Sigmoid colon (tissue), 7 donors: ENCODE results near the gene OR51I1. TPM values are rescaled to one million over a fixed set of nuclear protein-coding genes. Genes with fewer than 3 reads are reported as not detected.

ENCODE experiments used
- DNase-seq: peaks from one replicate; pipeline ENCODE4 v3.0.0-alpha.2; 2019
- H3K27ac ChIP-seq, 4 donors: fragments of 200-600 bp; sonication (generic); one replicate each; pipeline ENCODE4 v1.5.1; 2016 to 2019; ENCODE audit warnings: mild to moderate bottlenecking in 1 of 4
- H3K27me3 ChIP-seq, 3 donors: fragments of 200-600 bp; sonication (generic); one replicate each; pipeline ENCODE4 v1.5.1; 2019; ENCODE audit warnings: mild to moderate bottlenecking in 1 of 3
- H3K36me3 ChIP-seq, 4 donors: fragments of 200-600 bp; sonication (generic); one replicate each; pipeline ENCODE4 v1.5.1; 2016 to 2019
- H3K4me1 ChIP-seq, 4 donors: fragments of 200-600 bp; sonication (generic); one replicate each; pipeline ENCODE4 v1.5.1; 2017 to 2019
- H3K4me3 ChIP-seq, 4 donors: fragments of 200-600 bp; sonication (generic); one replicate each; pipeline ENCODE4 v1.5.1; 2017 to 2019; ENCODE audit warnings: mild to moderate bottlenecking in 2 of 4, moderate library complexity in 1 of 4
- H3K9me3 ChIP-seq, 4 donors: fragments of 200-600 bp in 3 of 4; sonication (generic) in 3 of 4; one replicate each; pipeline versions ENCODE4 v1.5.1 to v1.6.1; 2013 to 2019
- CTCF ChIP-seq, 4 experiments: fragments of 450-650 bp in 3 of 4; fragments of 200-600 bp in 1 of 4; IDR thresholded peaks; one replicate each; pipeline ENCODE4 v1.5.1; 2016 to 2019; ENCODE audit warnings: antibody characterized with exemption in 4 of 4, mild to moderate bottlenecking in 3 of 4, moderate library complexity in 2 of 4
- EP300 ChIP-seq, 4 donors: sonication (generic); formaldehyde crosslinking; IDR thresholded peaks; one replicate each; pipeline ENCODE4 v1.6.1; 2017; ENCODE audit warnings: antibody characterized with exemption in 4 of 4
- POLR2A ChIP-seq, 2 donors: fragments of 450-650 bp; IDR thresholded peaks; one replicate each; pipeline ENCODE4 v1.6.1; 2016; ENCODE audit warnings: antibody characterized with exemption in 2 of 2, mild to moderate bottlenecking in 2 of 2, moderate library complexity in 2 of 2
- POLR2AphosphoS5 ChIP-seq, 4 donors: sonication (generic); formaldehyde crosslinking; IDR thresholded peaks; one replicate each; pipeline ENCODE4 v1.6.1; 2017; ENCODE audit warnings: antibody characterized with exemption in 4 of 4
- WGBS, 2 donors: extraction: QIAGEN DNeasy Blood & Tissue Kit; methylation state at CpG; one replicate each; pipeline ENCODE4 v1.1.7; 2013; 5-methylcytosine and 5-hydroxymethylcytosine counted together
- intact Hi-C: fragments of 100-400 bp; cut with DNase I; formaldehyde crosslinking; loops from one replicate; pipeline ENCODE4 v1.15.1; 2023
- polyA plus RNA-seq, 3 donors: library from polyadenylated mRNA; stranded (reverse); fragments of 200-250 nt; gene quantifications; one replicate each; pipeline ENCODE4 v1.2.3, GENCODE V29; 2013
- total RNA-seq, 4 donors: library from RNA; depleted of rRNA; stranded (reverse); fragments of >200 nt; gene quantifications; one replicate each; pipeline ENCODE4 v1.1.0, GENCODE V29; 2016
- donor health status: healthy with polysubstance abuse.
- donor health status: Bipolar disorder and iron deficiency.
- donor health status: healthy.

Gene OR51I1
- total and polyA plus RNA-seq, 7 donors: 2.2 TPM; not detected in 6

GRCh38 chr11:5423131-5423530 is 18.2 kb downstream of the OR51I1 start:
- intact Hi-C loops: no loop called here
- Histone ChIP-seq H3K4me1 (no peaks in the 10 kb centered on the region), H3K4me3 (no peak overlapping the region), H3K9me3 (no peaks in the 10 kb centered on the region), H3K27ac (no peak overlapping the region), H3K27me3 (no peaks in the 10 kb centered on the region), H3K36me3 (no peaks in the 10 kb centered on the region)
- WGBS, 2 donors: 40 to 77% methylated on average over 3 of the region's 3 CpGs
- DNase-seq: no peak
- TF ChIP-seq POLR2A (IDR thresholded peaks at IDR 0.05): no peak
- TF ChIP-seq CTCF (IDR thresholded peaks at IDR 0.05): no peak
- no peak for TF ChIP-seq EP300 (IDR thresholded peaks at IDR 0.05)
- no peak for TF ChIP-seq POLR2AphosphoS5 (IDR thresholded peaks at IDR 0.05)

- TF ChIP-seq CTCF (IDR thresholded peaks at IDR 0.05) (no peak), POLR2A (IDR thresholded peaks at IDR 0.05) (no peak), POLR2AphosphoS5 (IDR thresholded peaks at IDR 0.05) (no peak), EP300 (IDR thresholded peaks at IDR 0.05) (no peak)
- 92 to 93% methylated on average over 1 of the region's 1 CpG for WGBS, 2 donors
- no peaks in the 10 kb centered on the region for H3K9me3 ChIP-seq
Observed at GRCh38 chr11:5421811-5422210, 19.5 kb downstream of the OR51I1 start, which contains the start of gene OR51Q1. OR51Q1 (plus strand) TSS chr11:5422111; CDS start chr11:5422201, 90 bp downstream.

GRCh38 chr11:5420993-5421392 is 20.3 kb downstream of the OR51I1 start:
- Histone ChIP-seq H3K9me3 (no peaks in the 10 kb centered on the region), H3K4me3 (no peak overlapping the region), H3K4me1 (no peaks in the 10 kb centered on the region), H3K27ac (no peak overlapping the region), H3K36me3 (no peaks in the 10 kb centered on the region), H3K27me3 (no peaks in the 10 kb centered on the region)
- WGBS, 2 donors: 58 to 70% methylated on average over 5 of the region's 5 CpGs
- TF ChIP-seq CTCF (IDR thresholded peaks at IDR 0.05) (no peak), POLR2A (IDR thresholded peaks at IDR 0.05) (no peak), EP300 (IDR thresholded peaks at IDR 0.05) (no peak), POLR2AphosphoS5 (IDR thresholded peaks at IDR 0.05) (no peak)
- DNase-seq: no peak
- intact Hi-C loops: no loop called here

More at GRCh38 chr11:5421811-5422210, 19.5 kb downstream of the OR51I1 start, which contains the start of gene OR51Q1:
- no peak within 1 kb of the TSS for H3K27ac ChIP-seq
- no peak within 1 kb of the TSS for H3K4me3 ChIP-seq
- no peaks in the 10 kb centered on the region for H3K4me1 ChIP-seq
- no peaks in the 10 kb centered on the region for H3K27me3 ChIP-seq
- intact Hi-C loops: no loop called here
- H3K36me3 ChIP-seq: no peaks in the 10 kb centered on the region
- DNase-seq: no peak

- Histone ChIP-seq H3K4me1 (no peaks in the 10 kb centered on the region), H3K4me3 (no peak overlapping the region), H3K27ac (no peak overlapping the region), H3K36me3 (no peaks in the 10 kb centered on the region), H3K9me3 (no peaks in the 10 kb centered on the region), H3K27me3 (no peaks in the 10 kb centered on the region)
- DNase-seq: no peak
- TF ChIP-seq EP300 (IDR thresholded peaks at IDR 0.05) (no peak), POLR2A (IDR thresholded peaks at IDR 0.05) (no peak), CTCF (IDR thresholded peaks at IDR 0.05) (no peak), POLR2AphosphoS5 (IDR thresholded peaks at IDR 0.05) (no peak)
- intact Hi-C loops: no loop called here
Observed at GRCh38 chr11:5405173-5405572, 36.1 kb downstream of the OR51I1 start.

GRCh38 chr11:5398936-5399335 is 42.4 kb downstream of the OR51I1 start:
- no peak for DNase-seq
- Histone ChIP-seq H3K9me3 (no peaks in the 10 kb centered on the region), H3K27me3 (no peaks in the 10 kb centered on the region), H3K4me3 (no peak overlapping the region), H3K4me1 (no peaks in the 10 kb centered on the region), H3K27ac (no peak overlapping the region), H3K36me3 (no peaks in the 10 kb centered on the region)
- no peak for TF ChIP-seq POLR2A (IDR thresholded peaks at IDR 0.05)
- no peak for TF ChIP-seq CTCF (IDR thresholded peaks at IDR 0.05)
- intact Hi-C loops: no loop called here
